HL-60/S4 treated with retinoic acid at 250 ng/mL for 4 days and 3 days (cell line): ENCODE measurements around the gene NQO1.

Experiments
- in situ Hi-C: fragments of 300-500 bp; cut with MboI; formaldehyde crosslinking; loops from 2 replicates; pipeline ENCODE4 v1.7.0; 2022; ENCODE audit warnings: low sequenced_read_pairs

NQO1 gene

GRCh38 chr16:69707920-69708683 lies 18.3 kb downstream of the NQO1 start:
- in situ Hi-C loops, result no loop called here

- in situ Hi-C loops, result no loop called here
These were observed 19.4 kb downstream of the NQO1 start for GRCh38 chr16:69706975-69707340.

- in situ Hi-C loops, result no loop called here
These were observed 19.9 kb downstream of the NQO1 start for GRCh38 chr16:69706256-69706974.

- in situ Hi-C loops, result no loop called here
These were observed 22.7 kb downstream of the NQO1 start for GRCh38 chr16:69703638-69704037.

GRCh38 chr16:69701866-69702265 lies 24.5 kb downstream of the NQO1 start:
- in situ Hi-C loops, result no loop called here

GRCh38 chr16:69701452-69701851 lies 24.9 kb downstream of the NQO1 start:
- in situ Hi-C loops, result no loop called here

- in situ Hi-C loops, result no loop called here
These were observed 26.4 kb downstream of the NQO1 start for GRCh38 chr16:69699915-69700314.

GRCh38 chr16:69698404-69698803 lies 28.0 kb downstream of the NQO1 start:
- in situ Hi-C loops, result no loop called here

- in situ Hi-C loops, result no loop called here
These were observed 32.4 kb downstream of the NQO1 start for GRCh38 chr16:69693916-69694315.

- in situ Hi-C loops, result no loop called here
These were observed 34.1 kb downstream of the NQO1 start for GRCh38 chr16:69691980-69692911.

- in situ Hi-C loops, result no loop called here
These were observed 37.8 kb downstream of the NQO1 start for GRCh38 chr16:69688589-69688988.

GRCh38 chr16:69680358-69680757 lies 46.0 kb downstream of the NQO1 start:
- in situ Hi-C loops, result no loop called here

- in situ Hi-C loops, result no loop called here
These were observed 53.2 kb downstream of the NQO1 start for GRCh38 chr16:69672998-69673713.

- in situ Hi-C loops, result no loop called here
These were observed 53.9 kb downstream of the NQO1 start for GRCh38 chr16:69672315-69672997.

- in situ Hi-C loops, result no loop called here
These were observed 56.8 kb downstream of the NQO1 start for GRCh38 chr16:69669577-69669976.

- in situ Hi-C loops, result no loop called here
These were observed 62.5 kb downstream of the NQO1 start for GRCh38 chr16:69663846-69664245.

- in situ Hi-C loops, result no loop called here
These were observed 63.5 kb downstream of the NQO1 start for GRCh38 chr16:69662901-69663300.

GRCh38 chr16:69660166-69660565 lies 66.2 kb downstream of the NQO1 start:
- in situ Hi-C loops, result no loop called here
